GM12874 (cell line): ENCODE results near the gene ALDH3B2.

ENCODE experiments used
- TF ChIP-seq, protein P1 (sequence below): IDR thresholded peaks from 2 replicates; pipeline ENCODE4 v1.5.1; 2011; ENCODE audit warnings: low read depth, mild to moderate bottlenecking, control low read depth, low read length, moderate library complexity; ENCODE audit not compliant: insufficient read depth

The ALDH3B2 gene

DNA sequence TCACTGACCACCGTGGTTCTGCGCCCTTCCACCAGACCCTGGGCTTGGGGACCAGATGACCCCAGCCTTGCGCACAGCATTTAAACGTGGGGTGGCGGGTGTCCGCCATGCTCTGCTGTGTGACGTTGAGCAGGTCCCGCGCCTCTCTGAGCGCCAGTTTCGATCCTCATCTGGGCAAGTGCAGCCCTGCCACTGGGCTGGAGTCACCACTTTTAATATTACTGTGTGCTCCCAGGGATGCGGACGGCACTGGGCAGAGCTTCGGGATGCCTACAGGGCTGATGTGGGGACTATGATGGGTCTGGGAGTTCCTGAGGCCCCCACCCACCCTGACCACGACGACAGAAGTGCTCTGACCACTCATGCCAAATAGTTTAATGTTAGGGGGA is 43.5 kb downstream of the ALDH3B2 start:
- TF ChIP-seq, protein P1, sequence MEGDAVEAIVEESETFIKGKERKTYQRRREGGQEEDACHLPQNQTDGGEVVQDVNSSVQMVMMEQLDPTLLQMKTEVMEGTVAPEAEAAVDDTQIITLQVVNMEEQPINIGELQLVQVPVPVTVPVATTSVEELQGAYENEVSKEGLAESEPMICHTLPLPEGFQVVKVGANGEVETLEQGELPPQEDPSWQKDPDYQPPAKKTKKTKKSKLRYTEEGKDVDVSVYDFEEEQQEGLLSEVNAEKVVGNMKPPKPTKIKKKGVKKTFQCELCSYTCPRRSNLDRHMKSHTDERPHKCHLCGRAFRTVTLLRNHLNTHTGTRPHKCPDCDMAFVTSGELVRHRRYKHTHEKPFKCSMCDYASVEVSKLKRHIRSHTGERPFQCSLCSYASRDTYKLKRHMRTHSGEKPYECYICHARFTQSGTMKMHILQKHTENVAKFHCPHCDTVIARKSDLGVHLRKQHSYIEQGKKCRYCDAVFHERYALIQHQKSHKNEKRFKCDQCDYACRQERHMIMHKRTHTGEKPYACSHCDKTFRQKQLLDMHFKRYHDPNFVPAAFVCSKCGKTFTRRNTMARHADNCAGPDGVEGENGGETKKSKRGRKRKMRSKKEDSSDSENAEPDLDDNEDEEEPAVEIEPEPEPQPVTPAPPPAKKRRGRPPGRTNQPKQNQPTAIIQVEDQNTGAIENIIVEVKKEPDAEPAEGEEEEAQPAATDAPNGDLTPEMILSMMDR, result no peak

DNA sequence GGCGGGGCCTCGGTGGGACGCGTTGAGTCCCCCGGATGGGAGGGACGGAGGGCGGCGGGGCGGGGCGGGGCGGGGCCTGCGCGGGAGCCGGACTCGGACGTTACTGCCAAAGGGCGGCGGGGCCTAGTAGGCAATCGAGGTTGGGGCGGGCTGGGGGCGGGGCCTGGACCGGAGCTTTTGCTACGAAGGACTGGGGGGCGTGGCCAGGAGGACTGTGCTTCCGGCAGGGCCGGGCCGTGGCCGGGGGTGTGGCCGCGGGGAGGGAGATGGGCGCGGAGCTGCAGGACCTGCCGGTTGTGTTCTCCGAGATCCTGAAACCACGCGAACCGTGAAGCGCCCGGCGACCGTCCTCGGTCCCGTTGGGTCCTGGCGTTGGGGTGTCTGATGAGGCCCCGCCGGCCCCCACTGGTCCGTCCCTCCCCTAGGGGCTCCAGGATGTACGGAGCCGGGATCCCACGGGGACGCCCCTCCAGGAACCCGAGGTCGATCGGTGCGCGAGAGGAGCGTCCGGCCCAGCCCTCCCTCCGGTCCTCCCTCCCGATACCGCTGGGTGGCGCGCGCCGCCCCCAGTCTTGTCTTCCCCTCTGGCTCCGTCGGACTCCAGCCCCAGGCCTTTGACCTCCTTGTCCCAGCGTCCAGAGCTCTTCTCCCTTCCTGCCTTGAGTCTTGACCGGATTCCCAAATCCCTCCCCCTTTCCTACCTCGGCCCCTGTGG is 44.0 kb downstream of the ALDH3B2 start:
- TF ChIP-seq, protein P1, result peak; percentile 91

DNA sequence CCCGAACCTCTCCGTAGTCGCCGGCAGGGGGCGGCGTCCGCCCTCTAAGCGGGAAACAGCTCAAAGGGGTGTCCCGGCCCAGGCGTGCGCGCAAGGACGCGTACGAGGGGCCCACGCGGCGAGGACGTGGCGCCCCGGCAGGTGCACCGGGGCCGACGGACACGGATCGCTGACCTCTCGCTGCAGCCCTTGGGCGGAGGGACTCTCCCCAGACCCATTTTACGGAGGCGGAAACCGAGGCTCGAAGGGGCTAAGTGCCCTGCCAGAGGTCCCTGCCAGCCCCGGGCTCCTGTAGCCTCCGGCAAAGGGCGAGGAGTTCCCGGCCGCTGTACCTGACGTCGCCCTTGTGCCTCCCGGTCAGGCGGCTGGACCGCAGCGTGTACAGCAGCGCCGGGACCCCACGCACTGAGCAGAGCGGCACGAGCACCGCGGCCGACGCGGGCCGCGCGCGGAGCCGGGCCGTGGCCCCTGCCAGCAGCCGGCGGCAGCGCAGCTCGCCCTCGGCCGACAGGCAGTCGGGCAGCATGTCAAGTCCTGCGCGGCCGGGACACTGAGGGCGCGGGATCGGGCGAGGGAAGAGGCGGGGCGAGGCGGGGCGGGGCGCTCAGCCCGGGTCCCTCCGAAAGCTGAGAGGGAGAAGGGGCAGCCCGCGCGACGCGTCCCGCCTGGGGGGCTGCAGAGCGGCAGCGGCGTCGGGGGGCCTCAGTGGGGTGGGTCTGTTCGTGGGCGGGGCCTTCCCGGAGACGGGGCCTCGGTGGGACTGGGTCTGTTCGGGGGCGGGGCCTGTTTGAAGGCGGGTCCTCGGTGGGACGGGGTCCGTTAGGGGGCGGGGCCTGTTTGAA is 44.8 kb downstream of the ALDH3B2 start, which contains the start of gene NUDT8:
Gene NUDT8 (minus strand): TSS at position 552 of the 842 bp plus-strand sequence. CDS start 26 bp downstream, at position 526.
- TF ChIP-seq, protein P1, result peak; percentile 90

DNA sequence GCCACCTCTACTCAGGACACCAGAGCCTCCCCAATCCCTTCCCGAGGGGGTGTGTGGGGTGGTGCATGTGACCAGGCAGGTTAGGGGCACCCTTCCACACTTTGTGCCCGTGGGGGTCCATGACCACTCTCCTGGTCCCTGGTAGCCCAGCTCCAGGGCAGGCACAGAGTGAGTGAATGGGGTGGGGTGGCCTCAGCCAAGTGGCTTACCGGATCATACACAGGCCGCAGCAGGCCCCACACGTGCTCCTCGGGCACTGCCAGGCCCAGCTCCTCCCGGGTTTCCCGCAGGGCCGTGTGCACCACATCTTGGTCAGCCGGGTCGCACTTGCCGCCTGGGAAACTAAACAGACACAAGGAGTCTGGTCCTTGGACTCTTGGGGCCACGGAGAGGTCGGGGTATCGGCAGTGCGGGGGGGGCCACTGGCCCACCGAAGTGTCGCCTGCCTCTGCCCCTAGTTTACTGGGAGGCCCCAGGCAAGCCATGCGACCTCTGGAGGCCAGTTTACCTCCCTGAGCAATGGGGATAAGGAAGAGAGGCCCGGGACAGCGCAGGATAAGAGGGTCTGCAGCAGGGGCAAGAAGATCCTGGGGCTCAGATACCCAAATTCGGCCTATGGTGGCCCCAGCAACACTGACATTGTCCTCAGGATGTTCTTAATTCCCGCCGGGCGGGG is 45.6 kb downstream of the ALDH3B2 start:
- TF ChIP-seq, protein P1, result no peak

DNA sequence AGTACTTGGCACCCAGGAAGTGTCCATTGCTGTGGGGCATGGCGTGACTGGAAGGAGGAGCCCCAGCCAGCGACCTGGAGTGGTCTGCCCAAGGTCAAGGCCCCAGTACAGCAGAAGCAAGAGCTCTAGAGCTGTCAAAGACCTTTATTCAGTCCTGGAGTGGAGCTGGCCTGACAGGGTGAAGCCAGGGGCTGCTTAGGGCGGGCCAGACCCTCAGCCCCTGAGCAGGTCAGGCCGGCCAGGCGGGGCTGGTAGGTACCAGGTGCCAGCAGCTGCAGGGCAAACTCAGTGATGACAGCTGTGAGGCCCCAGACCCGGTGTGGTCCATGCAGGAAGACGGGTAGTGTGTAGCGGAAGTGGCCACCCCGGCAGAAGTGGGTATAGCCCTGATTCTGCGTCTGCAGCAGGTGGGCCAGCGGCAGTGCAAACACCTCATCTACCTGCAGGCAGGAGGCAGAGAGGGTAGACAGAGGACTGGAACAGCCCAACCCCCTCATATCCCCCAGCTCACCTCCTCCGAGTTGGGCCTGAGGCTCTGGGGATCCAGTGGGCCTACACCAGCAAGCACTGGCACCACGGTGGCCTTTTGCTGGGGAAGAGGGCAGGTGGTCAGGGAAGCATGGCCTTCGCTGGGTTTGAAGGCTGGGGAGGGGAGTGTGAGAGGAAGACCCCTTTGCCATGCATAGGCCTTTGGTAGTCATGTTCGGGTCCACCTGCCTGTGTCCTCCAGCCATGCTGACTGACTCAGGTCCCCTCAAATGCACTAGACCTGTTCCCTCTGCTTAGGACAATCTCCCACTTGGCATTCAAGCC is 46.4 kb downstream of the ALDH3B2 start:
- TF ChIP-seq, protein P1, result no peak

DNA sequence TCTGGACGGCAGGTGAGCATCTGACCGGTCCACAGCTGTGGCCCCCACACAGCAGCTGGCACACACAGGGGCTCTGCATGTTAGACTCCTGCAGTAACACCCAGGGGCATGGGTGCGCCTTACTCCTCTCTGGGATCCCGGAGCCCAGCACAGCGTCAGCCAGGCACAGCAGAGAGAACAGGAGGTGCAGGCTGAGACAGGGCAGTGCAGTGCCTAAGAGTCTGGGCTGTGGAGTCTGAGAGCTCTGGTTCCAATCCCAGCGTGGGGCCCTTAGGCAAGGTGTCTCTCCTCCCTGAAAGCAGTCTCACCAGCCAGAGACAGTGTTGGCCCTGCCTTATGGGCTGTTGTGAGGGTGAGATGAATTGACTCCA is 47.0 kb downstream of the ALDH3B2 start:
- TF ChIP-seq, protein P1, result no peak
